ENCODE data around the gene CST6. TPM values are rescaled to one million over a fixed set of nuclear protein-coding genes. Genes with fewer than 3 reads are reported as not detected.

Gene CST6
- total RNA-seq, 1 donor from 2014 or later: 1.1 TPM

Other genes with a start within 250 kb of the CST6 start
- 23.3 to 24.9 TPM (median 24.3 TPM) in 3 replicates for gene AP5B1, start 231.0 kb upstream of the CST6 start, total RNA-seq
- gene OVOL1, start 224.9 kb upstream of the CST6 start, total RNA-seq: 3.9 to 4.7 TPM (median 4.3 TPM) in 3 replicates
- gene SNX32, start 178.0 kb upstream of the CST6 start, total RNA-seq: 6.8 to 10.7 TPM (median 7.5 TPM) in 3 replicates
- 730 to 758 TPM (median 736 TPM) in 3 replicates for gene CFL1, start 153.8 kb upstream of the CST6 start, total RNA-seq
- gene MUS81, start 151.6 kb upstream of the CST6 start, total RNA-seq: 73.3 to 74.9 TPM (median 73.7 TPM) in 3 replicates
- 203 to 216 TPM (median 211 TPM) in 3 replicates for gene EFEMP2, start 139.2 kb upstream of the CST6 start, total RNA-seq
- gene CTSW, start 132.2 kb upstream of the CST6 start, total RNA-seq: not detected in 3 replicates
- 62.4 to 63.9 TPM (median 62.9 TPM) in 3 replicates for gene FIBP, start 123.5 kb upstream of the CST6 start, total RNA-seq
- gene CCDC85B, start 121.3 kb upstream of the CST6 start, total RNA-seq: 12.3 to 13.8 TPM (median 12.8 TPM) in 3 replicates
- gene FOSL1, start 111.6 kb upstream of the CST6 start, total RNA-seq: 2.7 to 4.3 TPM (median 3.1 TPM) in 3 replicates
- gene C11orf68, start 92.9 kb upstream of the CST6 start, total RNA-seq: 33.4 to 34.9 TPM (median 33.9 TPM) in 3 replicates
- gene DRAP1, start 92.6 kb upstream of the CST6 start, total RNA-seq: 68.5 to 74.4 TPM (median 70.9 TPM) in 3 replicates
- gene TSGA10IP, start 66.5 kb upstream of the CST6 start, total RNA-seq: not detected in 3 replicates
- 47.1 to 55.1 TPM (median 54.4 TPM) in 3 replicates for gene SART1, start 50.3 kb upstream of the CST6 start, total RNA-seq
- gene EIF1AD, start 9.9 kb upstream of the CST6 start, total RNA-seq: 34.0 to 37.0 TPM (median 34.2 TPM) in 3 replicates
- 170 to 195 TPM (median 176 TPM) in 3 replicates for gene BANF1, start 9.5 kb upstream of the CST6 start, total RNA-seq
- gene CATSPER1, start 14.5 kb downstream of the CST6 start, total RNA-seq: not detected in 3 replicates
- 4.7 to 5.7 TPM (median 4.9 TPM) in 3 replicates for gene GAL3ST3, start 37.2 kb downstream of the CST6 start, total RNA-seq
- 182 to 201 TPM (median 195 TPM) in 3 replicates for gene SF3B2, start 40.4 kb downstream of the CST6 start, total RNA-seq
- gene PACS1, start 58.3 kb downstream of the CST6 start, total RNA-seq: 81.6 to 88.0 TPM (median 87.0 TPM) in 3 replicates
- gene KLC2, start 245.7 kb downstream of the CST6 start, total RNA-seq: 42.0 to 43.0 TPM (median 42.9 TPM) in 3 replicates